LNCAP (cell line): ENCODE results near the gene AKT2.

Experiments used
- TF ChIP-seq, protein P1 (sequence below): fragments of 450-650 bp; IDR thresholded peaks from 2 replicates; pipeline ENCODE4 v1.5.1; 2017; ENCODE audit warnings: mild to moderate bottlenecking

AKT2 gene

DNA sequence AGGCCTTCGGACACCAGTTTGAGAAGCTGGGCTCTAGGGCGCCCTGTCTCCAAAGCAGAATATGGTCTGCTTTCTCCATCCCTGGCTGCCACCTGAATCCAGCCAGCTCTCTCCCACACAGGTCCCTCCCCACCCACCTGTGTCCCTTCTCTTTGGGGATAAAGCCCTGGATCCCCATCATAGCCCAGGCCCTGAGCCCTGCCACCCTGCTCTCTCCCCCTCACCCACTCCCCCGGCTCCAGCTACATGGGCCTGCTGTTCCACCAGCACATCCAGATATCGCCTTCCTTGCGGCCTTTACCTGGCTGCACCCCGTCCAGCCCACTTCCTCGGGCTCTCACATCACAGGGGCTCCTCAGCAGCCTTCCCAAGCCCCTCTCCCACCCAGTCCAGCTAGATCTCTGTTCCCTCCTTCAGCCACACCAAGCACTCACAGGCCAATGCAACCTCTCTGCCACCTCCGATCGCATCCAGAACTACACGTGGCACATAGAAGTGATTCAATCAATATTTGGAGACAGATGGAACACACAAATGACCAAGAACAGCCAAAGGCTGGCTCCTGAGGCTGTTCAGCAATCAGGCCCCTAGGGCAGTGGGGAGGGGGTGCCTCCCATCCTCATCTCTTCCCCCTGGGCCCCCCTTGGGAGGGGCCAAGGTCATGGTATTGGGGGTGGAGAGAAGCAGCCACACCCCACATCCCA is 7.6 kb downstream of the AKT2 start:
- TF ChIP-seq, protein P1, sequence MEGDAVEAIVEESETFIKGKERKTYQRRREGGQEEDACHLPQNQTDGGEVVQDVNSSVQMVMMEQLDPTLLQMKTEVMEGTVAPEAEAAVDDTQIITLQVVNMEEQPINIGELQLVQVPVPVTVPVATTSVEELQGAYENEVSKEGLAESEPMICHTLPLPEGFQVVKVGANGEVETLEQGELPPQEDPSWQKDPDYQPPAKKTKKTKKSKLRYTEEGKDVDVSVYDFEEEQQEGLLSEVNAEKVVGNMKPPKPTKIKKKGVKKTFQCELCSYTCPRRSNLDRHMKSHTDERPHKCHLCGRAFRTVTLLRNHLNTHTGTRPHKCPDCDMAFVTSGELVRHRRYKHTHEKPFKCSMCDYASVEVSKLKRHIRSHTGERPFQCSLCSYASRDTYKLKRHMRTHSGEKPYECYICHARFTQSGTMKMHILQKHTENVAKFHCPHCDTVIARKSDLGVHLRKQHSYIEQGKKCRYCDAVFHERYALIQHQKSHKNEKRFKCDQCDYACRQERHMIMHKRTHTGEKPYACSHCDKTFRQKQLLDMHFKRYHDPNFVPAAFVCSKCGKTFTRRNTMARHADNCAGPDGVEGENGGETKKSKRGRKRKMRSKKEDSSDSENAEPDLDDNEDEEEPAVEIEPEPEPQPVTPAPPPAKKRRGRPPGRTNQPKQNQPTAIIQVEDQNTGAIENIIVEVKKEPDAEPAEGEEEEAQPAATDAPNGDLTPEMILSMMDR = no peak

DNA sequence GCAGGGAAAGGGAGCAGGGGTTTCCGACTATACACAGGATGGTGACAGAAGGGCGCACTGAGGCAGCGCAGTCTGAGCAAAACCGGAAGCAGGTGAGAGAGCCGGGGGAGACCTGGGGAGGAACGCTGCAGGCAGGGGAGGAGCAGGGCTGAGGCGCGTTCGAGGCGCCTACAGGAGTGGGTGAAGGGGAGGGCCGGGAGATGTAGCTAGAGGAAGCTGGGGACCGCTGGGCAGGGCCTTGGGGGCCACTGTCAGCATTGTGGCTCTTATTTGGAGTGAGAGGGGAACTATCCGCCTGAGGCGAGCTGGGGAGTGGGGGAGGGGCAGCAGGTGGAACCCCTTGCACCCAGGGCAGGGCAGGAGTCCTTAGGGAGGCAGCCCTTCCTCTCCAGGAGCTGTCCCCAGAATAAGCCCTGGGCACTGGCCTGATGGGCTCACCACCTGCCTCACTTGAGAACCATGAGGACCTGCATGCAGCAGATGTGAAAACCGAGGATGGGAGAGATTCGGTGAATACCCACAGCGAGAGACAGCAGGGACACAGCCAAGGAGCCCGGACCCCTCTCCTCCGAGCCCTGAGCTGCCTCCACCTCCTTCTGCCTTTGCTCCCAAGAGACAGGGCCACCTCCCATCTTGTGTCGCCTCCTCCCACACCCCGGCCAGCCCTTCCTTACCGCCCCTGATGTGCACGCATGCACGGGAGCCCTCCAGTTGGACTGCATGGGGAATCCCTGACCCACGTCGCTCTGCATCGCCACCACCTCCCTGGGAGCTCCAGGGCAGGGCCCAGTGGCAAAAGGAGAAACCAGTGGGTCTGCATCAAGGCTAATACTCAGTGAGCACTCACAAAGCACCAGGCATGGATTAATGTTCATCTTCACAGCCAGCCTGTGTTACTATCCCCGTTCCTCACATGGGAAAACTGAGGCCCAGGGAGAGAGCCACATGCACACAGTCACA is 10.3 kb downstream of the AKT2 start:
- TF ChIP-seq, protein P1 = no peak

DNA sequence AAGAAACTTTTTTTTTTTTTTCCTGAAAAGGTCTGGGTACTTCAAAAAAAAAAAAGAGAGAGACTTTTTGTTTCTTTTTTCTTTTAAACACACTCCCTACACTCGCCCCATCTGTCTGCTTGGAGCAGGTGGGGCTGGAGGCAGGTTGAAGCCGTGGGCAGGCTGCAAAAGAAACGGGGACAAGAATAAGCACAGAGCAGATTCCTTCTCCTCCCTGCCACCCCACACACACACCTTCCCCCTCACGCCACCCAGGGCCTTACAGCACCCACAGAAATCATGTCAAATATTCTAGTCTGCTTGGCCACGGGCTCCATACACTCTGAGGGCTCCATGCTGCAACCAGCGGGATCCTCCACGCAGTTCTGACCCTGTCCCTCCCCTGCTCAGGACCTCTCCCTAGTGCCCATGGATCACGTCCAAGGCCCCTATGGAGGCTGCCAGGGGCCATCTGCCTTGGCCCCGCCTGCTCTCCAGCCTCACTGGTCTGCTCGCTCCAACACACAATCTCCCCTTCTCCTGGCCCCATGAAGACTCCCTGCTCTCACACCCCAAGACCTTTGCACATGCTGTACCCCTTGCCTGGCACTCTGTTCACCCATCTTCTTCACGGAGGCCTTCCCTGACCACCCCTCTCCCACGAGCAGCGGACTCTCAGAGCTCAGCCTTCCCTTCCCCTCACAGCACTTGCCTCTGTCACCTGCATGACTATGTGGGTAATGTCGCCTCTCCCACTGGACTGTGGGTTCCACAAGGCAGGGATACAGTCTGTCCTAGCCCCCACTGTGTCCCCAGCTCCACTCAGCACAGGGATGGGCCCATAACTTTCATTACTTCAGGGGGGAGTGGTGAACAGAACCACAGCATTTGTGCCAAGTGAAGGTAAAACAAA is 11.4 kb downstream of the AKT2 start:
- TF ChIP-seq, protein P1 = no peak

DNA sequence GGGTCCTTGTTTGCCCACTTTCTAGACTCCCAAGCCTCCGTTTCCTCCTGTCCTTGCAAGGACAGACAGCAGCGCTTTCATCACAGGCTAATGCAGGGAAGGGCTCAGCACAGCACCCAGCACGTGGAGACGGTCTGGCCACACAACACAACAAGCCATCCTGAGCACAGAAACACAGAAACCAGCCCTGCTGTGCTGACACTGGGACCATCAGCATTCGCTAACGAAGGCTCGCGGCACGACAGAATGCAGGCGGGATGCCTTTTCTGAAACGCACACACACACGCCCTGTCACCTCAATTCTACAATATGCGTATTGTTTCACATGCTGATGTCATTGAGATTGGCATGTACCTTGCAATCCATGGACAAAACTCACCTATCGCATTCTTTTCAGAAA is 12.9 kb downstream of the AKT2 start:
- TF ChIP-seq, protein P1 = no peak

DNA sequence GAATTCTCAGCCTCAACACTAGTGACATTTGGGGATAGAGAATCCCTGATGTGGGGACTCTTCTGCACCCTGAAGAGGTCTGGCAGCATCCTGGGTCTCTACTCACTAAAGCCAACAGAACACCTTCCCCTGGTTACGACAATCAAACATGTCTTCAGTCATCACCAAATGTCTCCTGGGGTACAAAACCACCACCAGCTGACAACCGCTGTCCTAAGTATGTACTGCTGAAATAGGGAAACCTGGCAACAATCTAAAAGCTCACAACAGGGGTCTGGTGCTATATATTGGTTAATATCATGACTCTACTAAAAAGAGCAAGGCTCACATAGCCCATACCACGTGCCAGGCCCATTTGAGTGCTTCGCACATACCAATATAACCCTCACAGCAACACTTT is 13.4 kb downstream of the AKT2 start:
- TF ChIP-seq, protein P1 = no peak

DNA sequence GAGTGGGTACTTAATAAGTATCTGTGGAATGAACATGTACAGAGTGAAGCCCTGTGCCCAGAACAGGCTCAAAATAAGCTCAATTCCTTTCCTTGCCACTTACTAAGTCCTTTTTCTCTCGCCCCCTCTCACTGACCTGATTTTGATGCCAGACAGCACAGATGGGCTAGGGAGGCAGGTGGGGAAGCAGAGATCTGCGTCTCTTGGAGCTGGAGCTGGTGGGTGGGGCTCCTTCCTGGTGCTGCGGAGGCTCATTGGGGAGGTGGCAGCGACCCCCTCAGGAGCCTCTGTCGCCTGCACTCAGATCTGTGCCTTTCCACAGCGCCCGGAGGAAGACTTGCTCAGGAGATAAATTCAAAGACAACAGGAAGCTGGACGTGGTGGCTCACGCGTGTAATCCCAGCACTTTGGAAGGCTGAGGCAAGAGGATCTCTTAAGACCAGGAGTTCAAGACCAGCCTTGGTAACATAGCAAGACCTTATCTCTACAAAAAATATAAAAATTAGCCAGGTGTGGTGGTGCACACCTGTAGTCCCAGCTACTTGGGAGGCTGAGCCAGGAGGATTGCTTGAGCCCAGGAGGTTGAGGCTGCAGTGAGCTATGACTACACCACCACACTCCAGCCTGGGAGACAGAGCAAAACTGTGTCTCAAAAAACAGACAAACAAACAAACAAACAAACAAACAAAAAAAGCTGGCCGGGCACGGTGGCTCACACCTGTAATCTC is 14.6 kb downstream of the AKT2 start:
- TF ChIP-seq, protein P1 = no peak
